Lower leg skin (tissue), 4 donors: ENCODE measurements around the gene CTNNAL1. TPM values are rescaled to one million over a fixed set of nuclear protein-coding genes. Genes with fewer than 3 reads are reported as not detected.

Experiments used
- DNase-seq, 2 donors: peaks; one replicate each; pipeline ENCODE4 v3.0.0-alpha.2; 2019; ENCODE audit warnings: low spot score in 2 of 2
- H3K4me3 ChIP-seq: fragments of 200-600 bp; sonication (generic); 2 replicates; pipeline ENCODE4 v1.5.1; 2017; ENCODE audit warnings: mild to moderate bottlenecking, low read depth; ENCODE audit not compliant: poor library complexity, severe bottlenecking
- POLR2A ChIP-seq, 2 donors: fragments of 450-650 bp; IDR thresholded peaks; one replicate each; pipeline ENCODE4 v1.6.1; 2016 to 2017; ENCODE audit warnings: antibody characterized with exemption in 2 of 2, mild to moderate bottlenecking in 1 of 2, moderate library complexity in 1 of 2
- WGBS, 2 donors: methylation state at CpG; one replicate each; pipeline ENCODE4 v1.1.5; 2018; 5-methylcytosine and 5-hydroxymethylcytosine counted together
- intact Hi-C: fragments of 100-400 bp; cut with DNase I; formaldehyde crosslinking; loops from one replicate; pipeline ENCODE4 v1.15.0; 2023; ENCODE audit warnings: low total_unique reads
- total RNA-seq, 4 donors: library from RNA; depleted of rRNA; stranded (reverse); fragments of >200 nt; gene quantifications; one replicate each; pipeline ENCODE4 v1.1.0, GENCODE V29; 2016
- TF ChIP-seq, protein P1 (sequence below), 3 donors: fragments of 450-650 bp; IDR thresholded peaks; one replicate each; pipeline ENCODE4 v1.5.1; 2016; ENCODE audit warnings: antibody characterized with exemption in 3 of 3, mild to moderate bottlenecking in 3 of 3, moderate library complexity in 2 of 3

CTNNAL1 gene
- total RNA-seq, 4 donors from 2014 or later, result 15.1 to 21.7 (median 17.6) TPM

DNA sequence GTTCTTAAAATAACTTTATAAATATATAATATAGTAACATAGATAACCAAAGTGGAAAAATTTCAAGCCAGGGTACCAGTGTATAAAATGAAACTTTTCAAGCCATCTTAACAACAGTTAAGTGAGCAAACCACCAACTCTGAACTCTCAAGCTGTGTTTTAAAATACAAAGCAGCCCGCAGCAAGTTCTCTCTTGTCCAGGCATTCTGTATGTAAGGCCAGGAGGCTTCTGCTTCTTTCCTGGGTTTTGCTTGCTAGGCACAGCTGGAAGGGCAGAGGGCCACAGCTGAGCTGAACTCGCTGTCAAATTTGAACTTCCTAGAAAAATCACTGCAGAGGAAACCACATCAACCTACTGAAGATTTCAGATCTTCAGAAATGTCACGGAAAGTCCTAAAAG is 6.8 kb upstream of the CTNNAL1 start:
- intact Hi-C loops, result no loop called here
- WGBS, 2 donors, result 57 to 65% methylated on average over 3 of the region's 3 CpGs

DNA sequence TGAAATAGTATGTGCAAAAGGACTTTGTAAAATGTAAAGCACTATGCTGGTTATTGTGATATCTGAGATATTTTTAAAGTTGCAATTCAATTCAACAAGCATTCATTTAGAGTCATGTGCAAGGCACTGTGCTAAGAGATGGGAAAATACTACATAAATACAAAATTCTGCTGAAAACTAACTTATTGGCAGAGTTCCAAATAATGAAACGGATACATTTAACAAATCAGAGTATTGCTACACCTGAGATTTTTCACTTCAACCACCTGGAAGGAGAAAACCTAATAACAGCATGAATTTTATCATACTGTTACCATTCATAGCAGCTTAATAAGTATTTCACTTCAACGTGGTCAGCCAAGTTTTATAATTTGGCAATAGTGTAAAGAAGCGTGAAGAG is 6.1 kb upstream of the CTNNAL1 start:
- WGBS, 2 donors, result 62 to 67% methylated on average over 3 of the region's 3 CpGs
- intact Hi-C loops, result no loop called here
- DNase-seq, result no peak
- H3K4me3 ChIP-seq, result no peak overlapping the region
- TF ChIP-seq, protein P1, sequence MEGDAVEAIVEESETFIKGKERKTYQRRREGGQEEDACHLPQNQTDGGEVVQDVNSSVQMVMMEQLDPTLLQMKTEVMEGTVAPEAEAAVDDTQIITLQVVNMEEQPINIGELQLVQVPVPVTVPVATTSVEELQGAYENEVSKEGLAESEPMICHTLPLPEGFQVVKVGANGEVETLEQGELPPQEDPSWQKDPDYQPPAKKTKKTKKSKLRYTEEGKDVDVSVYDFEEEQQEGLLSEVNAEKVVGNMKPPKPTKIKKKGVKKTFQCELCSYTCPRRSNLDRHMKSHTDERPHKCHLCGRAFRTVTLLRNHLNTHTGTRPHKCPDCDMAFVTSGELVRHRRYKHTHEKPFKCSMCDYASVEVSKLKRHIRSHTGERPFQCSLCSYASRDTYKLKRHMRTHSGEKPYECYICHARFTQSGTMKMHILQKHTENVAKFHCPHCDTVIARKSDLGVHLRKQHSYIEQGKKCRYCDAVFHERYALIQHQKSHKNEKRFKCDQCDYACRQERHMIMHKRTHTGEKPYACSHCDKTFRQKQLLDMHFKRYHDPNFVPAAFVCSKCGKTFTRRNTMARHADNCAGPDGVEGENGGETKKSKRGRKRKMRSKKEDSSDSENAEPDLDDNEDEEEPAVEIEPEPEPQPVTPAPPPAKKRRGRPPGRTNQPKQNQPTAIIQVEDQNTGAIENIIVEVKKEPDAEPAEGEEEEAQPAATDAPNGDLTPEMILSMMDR (IDR thresholded peaks at IDR 0.05), result no peak
- no peak for TF ChIP-seq POLR2A (IDR thresholded peaks at IDR 0.05)

More for the DNA sequence above, 6.8 kb upstream of the CTNNAL1 start:
- no peak overlapping the region for H3K4me3 ChIP-seq
- no peak for DNase-seq
- TF ChIP-seq, protein P1 (IDR thresholded peaks at IDR 0.05), result no peak
- TF ChIP-seq POLR2A (IDR thresholded peaks at IDR 0.05), result no peak

DNA sequence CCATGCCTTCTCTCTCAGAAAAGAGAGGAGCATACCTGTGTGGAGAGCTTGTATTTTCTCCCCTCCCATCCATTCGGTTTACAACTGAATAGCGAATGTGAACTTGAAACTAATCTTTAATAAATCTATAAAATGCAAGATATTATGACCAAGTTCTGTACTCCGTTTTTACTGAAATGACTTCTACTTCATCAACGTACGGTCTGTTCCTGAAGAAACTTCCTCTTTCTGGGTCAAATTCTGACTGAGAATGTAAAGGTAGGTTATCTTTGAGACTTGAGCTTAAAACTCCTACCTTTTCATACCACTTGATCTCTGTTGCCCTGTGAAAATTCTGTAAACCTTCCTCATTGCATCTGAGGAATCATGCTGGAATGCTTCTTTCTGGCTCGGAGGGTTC is 4.2 kb upstream of the CTNNAL1 start:
- intact Hi-C loops, result no loop called here
- H3K4me3 ChIP-seq, result no peak overlapping the region
- WGBS, 2 donors, result 87 to 89% methylated on average over 6 of the region's 6 CpGs
- DNase-seq, result no peak
- no peak for TF ChIP-seq POLR2A (IDR thresholded peaks at IDR 0.05)
- TF ChIP-seq, protein P1 (IDR thresholded peaks at IDR 0.05), result no peak

DNA sequence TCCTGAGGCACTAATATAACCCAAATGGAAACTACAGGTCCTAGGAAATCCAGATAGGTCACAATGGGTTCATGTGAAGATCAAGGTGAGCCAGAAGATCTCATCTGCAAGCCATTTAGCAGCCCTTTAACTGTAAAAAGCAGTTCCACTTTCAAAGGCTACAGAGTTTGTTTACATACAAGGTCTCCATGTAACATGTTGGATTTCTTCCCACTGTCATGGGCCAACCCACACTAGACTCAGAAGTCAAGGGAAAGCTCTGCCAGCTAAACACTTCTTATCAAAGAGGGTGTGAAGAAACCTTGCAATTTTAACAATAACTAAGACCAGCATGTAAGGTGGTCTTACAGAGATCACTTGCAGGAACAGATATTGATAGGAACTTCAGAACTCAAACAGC is 3.8 kb upstream of the CTNNAL1 start:
- no peak for TF ChIP-seq POLR2A (IDR thresholded peaks at IDR 0.05)
- TF ChIP-seq, protein P1 (IDR thresholded peaks at IDR 0.05), result no peak
- H3K4me3 ChIP-seq, result no peak overlapping the region
- intact Hi-C loops, result no loop called here
- DNase-seq, result no peak

DNA sequence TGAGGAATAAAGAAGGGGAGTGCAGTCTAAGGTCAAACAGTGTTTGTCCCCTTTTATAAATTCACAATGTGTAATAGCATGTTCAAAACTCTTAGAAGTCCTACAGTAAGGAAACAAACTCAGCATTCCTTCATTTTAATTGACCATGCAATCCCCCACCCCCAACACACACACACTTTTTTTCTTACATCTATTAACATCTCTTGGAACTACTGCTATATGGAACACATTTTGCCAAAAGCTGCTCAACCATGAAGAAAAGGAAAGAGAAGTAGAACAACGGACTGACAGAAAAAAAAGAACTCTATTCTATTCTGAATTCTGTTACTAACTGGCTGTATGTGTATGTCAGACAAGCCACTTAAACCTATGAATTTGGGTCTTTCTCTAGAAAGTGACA is 2.8 kb upstream of the CTNNAL1 start:
- no peak for TF ChIP-seq POLR2A (IDR thresholded peaks at IDR 0.05)
- TF ChIP-seq, protein P1 (IDR thresholded peaks at IDR 0.05), result no peak
- intact Hi-C loops, result no loop called here
- no peak overlapping the region for H3K4me3 ChIP-seq
- DNase-seq, result no peak
- WGBS, 2 donors, result 77 to 89% methylated on average over 1 of the region's 1 CpG

DNA sequence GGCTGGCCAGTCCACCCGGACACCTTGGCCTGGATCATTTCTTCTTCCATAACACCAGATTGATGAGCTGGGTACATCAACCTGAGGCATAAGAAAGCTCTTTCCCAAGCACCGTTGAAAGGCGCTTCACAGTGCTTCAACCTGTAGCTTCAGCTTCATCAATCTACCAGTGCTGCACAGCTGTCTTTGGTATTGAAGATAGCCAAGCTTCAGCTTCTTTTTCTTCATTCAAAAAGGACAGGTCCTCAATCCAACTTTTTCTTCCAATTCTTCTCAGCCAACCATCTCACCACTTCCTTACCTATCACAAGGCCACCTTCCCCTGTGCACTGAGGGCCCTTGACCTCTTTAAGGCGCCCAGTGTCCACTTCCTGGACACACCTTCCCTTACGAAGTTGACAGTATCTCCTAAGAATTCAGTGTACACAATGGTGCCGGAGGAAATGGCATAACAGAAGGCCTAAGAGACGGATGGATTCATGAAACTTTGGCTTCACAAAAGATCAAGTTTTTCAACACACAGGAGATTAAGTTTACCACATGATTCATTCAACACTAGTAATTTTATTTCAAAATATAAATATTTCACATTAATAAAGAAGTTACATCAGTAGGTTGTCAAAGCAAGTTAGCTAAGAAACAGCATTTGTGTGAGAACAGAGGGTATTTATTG is 1.4 kb upstream of the CTNNAL1 start:
- DNase-seq, result no peak
- no peak for TF ChIP-seq POLR2A (IDR thresholded peaks at IDR 0.05)
- TF ChIP-seq, protein P1 (IDR thresholded peaks at IDR 0.05), result no peak
- intact Hi-C loops, result no loop called here
- H3K4me3 ChIP-seq, result no peak overlapping the region
- WGBS, 2 donors, result 84 to 86% methylated on average over 7 of the region's 7 CpGs
